ENCODE measurements around the gene CDHR1.

- TF ChIP-seq CTCF (IDR thresholded peaks at IDR 0.05) = no peak
- TF ChIP-seq POLR2A (IDR thresholded peaks at IDR 0.05) = no peak
Measured at GRCh38 chr10:84248794-84249193, 54.5 kb downstream of the CDHR1 start.
